Neural cell (in vitro differentiated cells): ENCODE data around the gene ZBTB2. TPM values are rescaled to one million over a fixed set of nuclear protein-coding genes. Genes with fewer than 3 reads are reported as not detected.

ENCODE experiments used
- H2AFZ ChIP-seq: fragments of 200-600, 300-800 bp; sonication (generic), shearing (Covaris generic); 2 replicates; pipeline ENCODE4 v1.6.0; 2014; ENCODE audit warnings: low read depth, mild to moderate bottlenecking, antibody characterized with exemption, low read length, moderate library complexity
- H3F3A ChIP-seq: fragments of 200-600 bp; shearing (Covaris generic); 2 replicates; pipeline ENCODE4 v1.6.1; 2016; ENCODE audit warnings: mild to moderate bottlenecking, moderate library complexity, mixed read lengths, antibody characterized with exemption, low read length; ENCODE audit not compliant: insufficient read depth, poor library complexity, severe bottlenecking
- H3K27ac ChIP-seq: fragments of 200-600, 300-800 bp; sonication (generic), shearing (Covaris generic); 2 replicates; pipeline ENCODE4 v1.5.1; 2014; ENCODE audit warnings: mild to moderate bottlenecking, low read length, moderate library complexity
- H3K27me3 ChIP-seq: fragments of 300-800, 200-600 bp; sonication (generic), shearing (Covaris generic); 2 replicates; pipeline ENCODE4 v1.6.0; 2014; ENCODE audit warnings: mild to moderate bottlenecking, low read depth, low read length, moderate library complexity; ENCODE audit not compliant: insufficient read depth
- H3K36me3 ChIP-seq: fragments of 300-800, 200-600 bp; sonication (generic), shearing (Covaris generic); 2 replicates; pipeline ENCODE4 v1.5.1; 2014; ENCODE audit warnings: mild to moderate bottlenecking, antibody characterized with exemption, low read length, moderate library complexity; ENCODE audit not compliant: insufficient read depth
- H3K4me2 ChIP-seq: fragments of 300-800, 200-600 bp; sonication (generic), shearing (Covaris generic); 2 replicates; pipeline ENCODE4 v1.6.0; 2014; ENCODE audit warnings: mild to moderate bottlenecking, low read length
- H3K4me3 ChIP-seq: fragments of 300-800, 200-600 bp; sonication (generic), shearing (Covaris generic); 2 replicates; pipeline ENCODE4 v1.5.1; 2014; ENCODE audit warnings: mild to moderate bottlenecking, low read length, moderate library complexity
- H3K79me2 ChIP-seq: fragments of 200-600 bp; shearing (Covaris generic); replicated peaks from 2 replicates; pipeline ENCODE4 v1.6.0; 2014; ENCODE audit warnings: mild to moderate bottlenecking, low read length, moderate library complexity; ENCODE audit not compliant: insufficient read depth
- H3K9ac ChIP-seq: fragments of 300-800, 200-600 bp; sonication (generic), shearing (Covaris generic); 2 replicates; pipeline ENCODE4 v1.6.1; 2016; ENCODE audit warnings: mild to moderate bottlenecking, low read length, mixed read lengths
- H3K9me2 ChIP-seq: fragments of 200-600 bp; shearing (Covaris generic); 2 replicates; pipeline ENCODE4 v1.6.1; 2016; ENCODE audit warnings: mild to moderate bottlenecking, low read length, mixed read lengths; ENCODE audit not compliant: insufficient read depth
- H3K9me3 ChIP-seq: fragments of 200-600, 300-800 bp; sonication (generic), shearing (Covaris generic); 2 replicates; pipeline ENCODE4 v1.6.1; 2016; ENCODE audit warnings: mild to moderate bottlenecking, mixed run types, low read length, moderate library complexity, mixed read lengths
- H4K20me1 ChIP-seq: fragments of 200-600 bp; shearing (Covaris generic); 2 replicates; pipeline ENCODE4 v1.6.1; 2016; ENCODE audit warnings: mild to moderate bottlenecking, mixed run types; ENCODE audit not compliant: insufficient read depth
- EP300 ChIP-seq: fragments of 450-650 bp; conservative IDR thresholded peaks from 2 replicates; pipeline ENCODE4 v1.6.1; 2014; ENCODE audit warnings: antibody characterized with exemption, mild to moderate bottlenecking, moderate library complexity; ENCODE audit not compliant: poor library complexity, severe bottlenecking
- EZH2 ChIP-seq: fragments of 200-600, 300-800 bp; shearing (Covaris generic), sonication (generic); IDR thresholded peaks from 2 replicates; pipeline ENCODE4 v1.6.1; 2014; ENCODE audit warnings: antibody characterized with exemption, low read length, borderline replicate concordance, mild to moderate bottlenecking; ENCODE audit not compliant: insufficient read depth, poor library complexity, severe bottlenecking
- MXI1 ChIP-seq: fragments of 450-650 bp; conservative IDR thresholded peaks from 2 replicates; pipeline ENCODE4 v1.6.1; 2014; ENCODE audit warnings: antibody characterized with exemption, mild to moderate bottlenecking; ENCODE audit not compliant: poor library complexity, severe bottlenecking
- POLR2AphosphoS5 ChIP-seq: IDR thresholded peaks from 2 replicates; pipeline ENCODE4 v1.6.1; 2012
- RAD21 ChIP-seq: fragments of 450-650 bp; conservative IDR thresholded peaks from 2 replicates; pipeline ENCODE4 v1.6.1; 2014; ENCODE audit warnings: antibody characterized with exemption, mild to moderate bottlenecking, moderate library complexity
- SMC3 ChIP-seq: fragments of 450-650 bp; conservative IDR thresholded peaks from 2 replicates; pipeline ENCODE4 v1.6.1; 2014; ENCODE audit warnings: antibody characterized with exemption, mild to moderate bottlenecking, moderate library complexity; ENCODE audit not compliant: poor library complexity
- TAF1 ChIP-seq: IDR thresholded peaks from 2 replicates; pipeline ENCODE4 v1.6.1; 2012; ENCODE audit warnings: low read depth
- polyA plus RNA-seq: library from polyadenylated mRNA; depleted of rRNA; stranded (reverse); fragments of >200 nt; gene quantifications from 2 replicates; pipeline ENCODE4 v1.2.3, GENCODE V29; 2014
- TF ChIP-seq, protein P1 (sequence below): fragments of 450-650 bp; IDR thresholded peaks from 2 replicates; pipeline ENCODE4 v1.5.1; 2014; ENCODE audit warnings: antibody characterized with exemption, mild to moderate bottlenecking, moderate library complexity; ENCODE audit not compliant: poor library complexity, severe bottlenecking
- TF ChIP-seq, protein P2 (sequence below): IDR thresholded peaks from 2 replicates; pipeline ENCODE4 v1.6.1; 2012; ENCODE audit warnings: borderline replicate concordance

The ZBTB2 gene
- polyA plus RNA-seq, 1 donor from 2014 or later, result 10.3 TPM

DNA sequence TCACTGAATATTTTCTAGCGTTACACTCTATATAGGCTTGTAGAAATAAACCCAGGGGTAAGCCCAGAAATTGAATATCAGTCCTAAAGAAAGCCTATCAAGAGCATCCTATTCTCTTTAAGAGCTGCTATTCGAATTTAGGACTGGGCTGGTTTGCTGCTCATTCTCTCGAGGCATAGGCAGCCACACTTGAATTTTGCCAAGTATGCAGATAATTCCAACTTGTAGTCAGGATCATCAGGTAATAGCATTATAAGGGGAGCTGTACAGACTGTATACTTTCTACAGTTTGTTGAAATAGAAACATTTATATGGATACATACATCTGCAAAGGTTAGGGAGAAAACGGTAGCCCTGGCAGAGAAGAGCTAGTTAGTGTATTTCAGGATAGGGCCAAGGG, 2.1 kb upstream of the ZBTB2 start:
- no peaks in the 10 kb centered on the region for H3K27me3 ChIP-seq
- no peaks in the 10 kb centered on the region for H3K36me3 ChIP-seq
- H2AFZ ChIP-seq, result no peak overlapping the region
- peaks cover 6% of the 10 kb centered on the region for H3F3A ChIP-seq
- H3K9ac ChIP-seq, result no peak overlapping the region
- H3K4me2 ChIP-seq, result peak overlapping the region; percentile 86
- H3K27ac ChIP-seq, result no peak overlapping the region
- H4K20me1 ChIP-seq, result peaks cover 24% of the 10 kb centered on the region
- TF ChIP-seq SMC3 (no peak), MXI1 (no peak), POLR2AphosphoS5 (no peak), EZH2 (no peak), TAF1 (no peak), RAD21 (no peak), EP300 (no peak)
- TF ChIP-seq, protein P1, sequence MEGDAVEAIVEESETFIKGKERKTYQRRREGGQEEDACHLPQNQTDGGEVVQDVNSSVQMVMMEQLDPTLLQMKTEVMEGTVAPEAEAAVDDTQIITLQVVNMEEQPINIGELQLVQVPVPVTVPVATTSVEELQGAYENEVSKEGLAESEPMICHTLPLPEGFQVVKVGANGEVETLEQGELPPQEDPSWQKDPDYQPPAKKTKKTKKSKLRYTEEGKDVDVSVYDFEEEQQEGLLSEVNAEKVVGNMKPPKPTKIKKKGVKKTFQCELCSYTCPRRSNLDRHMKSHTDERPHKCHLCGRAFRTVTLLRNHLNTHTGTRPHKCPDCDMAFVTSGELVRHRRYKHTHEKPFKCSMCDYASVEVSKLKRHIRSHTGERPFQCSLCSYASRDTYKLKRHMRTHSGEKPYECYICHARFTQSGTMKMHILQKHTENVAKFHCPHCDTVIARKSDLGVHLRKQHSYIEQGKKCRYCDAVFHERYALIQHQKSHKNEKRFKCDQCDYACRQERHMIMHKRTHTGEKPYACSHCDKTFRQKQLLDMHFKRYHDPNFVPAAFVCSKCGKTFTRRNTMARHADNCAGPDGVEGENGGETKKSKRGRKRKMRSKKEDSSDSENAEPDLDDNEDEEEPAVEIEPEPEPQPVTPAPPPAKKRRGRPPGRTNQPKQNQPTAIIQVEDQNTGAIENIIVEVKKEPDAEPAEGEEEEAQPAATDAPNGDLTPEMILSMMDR, result no peak
- TF ChIP-seq, protein P2, sequence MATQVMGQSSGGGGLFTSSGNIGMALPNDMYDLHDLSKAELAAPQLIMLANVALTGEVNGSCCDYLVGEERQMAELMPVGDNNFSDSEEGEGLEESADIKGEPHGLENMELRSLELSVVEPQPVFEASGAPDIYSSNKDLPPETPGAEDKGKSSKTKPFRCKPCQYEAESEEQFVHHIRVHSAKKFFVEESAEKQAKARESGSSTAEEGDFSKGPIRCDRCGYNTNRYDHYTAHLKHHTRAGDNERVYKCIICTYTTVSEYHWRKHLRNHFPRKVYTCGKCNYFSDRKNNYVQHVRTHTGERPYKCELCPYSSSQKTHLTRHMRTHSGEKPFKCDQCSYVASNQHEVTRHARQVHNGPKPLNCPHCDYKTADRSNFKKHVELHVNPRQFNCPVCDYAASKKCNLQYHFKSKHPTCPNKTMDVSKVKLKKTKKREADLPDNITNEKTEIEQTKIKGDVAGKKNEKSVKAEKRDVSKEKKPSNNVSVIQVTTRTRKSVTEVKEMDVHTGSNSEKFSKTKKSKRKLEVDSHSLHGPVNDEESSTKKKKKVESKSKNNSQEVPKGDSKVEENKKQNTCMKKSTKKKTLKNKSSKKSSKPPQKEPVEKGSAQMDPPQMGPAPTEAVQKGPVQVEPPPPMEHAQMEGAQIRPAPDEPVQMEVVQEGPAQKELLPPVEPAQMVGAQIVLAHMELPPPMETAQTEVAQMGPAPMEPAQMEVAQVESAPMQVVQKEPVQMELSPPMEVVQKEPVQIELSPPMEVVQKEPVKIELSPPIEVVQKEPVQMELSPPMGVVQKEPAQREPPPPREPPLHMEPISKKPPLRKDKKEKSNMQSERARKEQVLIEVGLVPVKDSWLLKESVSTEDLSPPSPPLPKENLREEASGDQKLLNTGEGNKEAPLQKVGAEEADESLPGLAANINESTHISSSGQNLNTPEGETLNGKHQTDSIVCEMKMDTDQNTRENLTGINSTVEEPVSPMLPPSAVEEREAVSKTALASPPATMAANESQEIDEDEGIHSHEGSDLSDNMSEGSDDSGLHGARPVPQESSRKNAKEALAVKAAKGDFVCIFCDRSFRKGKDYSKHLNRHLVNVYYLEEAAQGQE, result no peak
- peak overlapping the region; percentile 95 for H3K4me3 ChIP-seq
- H3K9me2 ChIP-seq, result no peaks in the 10 kb centered on the region
- peaks cover 59% of the 10 kb centered on the region for H3K79me2 ChIP-seq
- no peaks in the 10 kb centered on the region for H3K9me3 ChIP-seq

GRCh38 chr6:151392427-151392826, 1.1 kb upstream of the ZBTB2 start:
- Histone ChIP-seq H3K9ac (peak overlapping the region; percentile 98), H3K4me2 (peak overlapping the region; percentile 86), H3K27ac (peak overlapping the region; percentile 4), H4K20me1 (peaks cover 24% of the 10 kb centered on the region), H3K9me2 (no peaks in the 10 kb centered on the region), H3K36me3 (no peaks in the 10 kb centered on the region), H2AFZ (no peak overlapping the region), H3K4me3 (peak overlapping the region; percentile 95), H3F3A (peaks cover 11% of the 10 kb centered on the region), H3K79me2 (peaks cover 60% of the 10 kb centered on the region), H3K9me3 (no peaks in the 10 kb centered on the region), H3K27me3 (no peaks in the 10 kb centered on the region)
- TF ChIP-seq TAF1 (no peak), EZH2 (no peak), RAD21 (no peak), POLR2AphosphoS5 (no peak), SMC3 (no peak), EP300 (no peak), MXI1 (no peak)
- TF ChIP-seq, protein P2, result no peak
- TF ChIP-seq, protein P1, result no peak
